HG03025 (cell line): Measurements from ENCODE around the gene KCNQ1.

Experiments
- ATAC-seq: cut with Tn5 transposase; IDR thresholded peaks from one replicate; pipeline ENCODE4 v1.9.1; 2021; ENCODE audit warnings: mild to moderate bottlenecking, moderate library complexity; ENCODE audit not compliant: unreplicated experiment, low FRiP score

The KCNQ1 gene

DNA sequence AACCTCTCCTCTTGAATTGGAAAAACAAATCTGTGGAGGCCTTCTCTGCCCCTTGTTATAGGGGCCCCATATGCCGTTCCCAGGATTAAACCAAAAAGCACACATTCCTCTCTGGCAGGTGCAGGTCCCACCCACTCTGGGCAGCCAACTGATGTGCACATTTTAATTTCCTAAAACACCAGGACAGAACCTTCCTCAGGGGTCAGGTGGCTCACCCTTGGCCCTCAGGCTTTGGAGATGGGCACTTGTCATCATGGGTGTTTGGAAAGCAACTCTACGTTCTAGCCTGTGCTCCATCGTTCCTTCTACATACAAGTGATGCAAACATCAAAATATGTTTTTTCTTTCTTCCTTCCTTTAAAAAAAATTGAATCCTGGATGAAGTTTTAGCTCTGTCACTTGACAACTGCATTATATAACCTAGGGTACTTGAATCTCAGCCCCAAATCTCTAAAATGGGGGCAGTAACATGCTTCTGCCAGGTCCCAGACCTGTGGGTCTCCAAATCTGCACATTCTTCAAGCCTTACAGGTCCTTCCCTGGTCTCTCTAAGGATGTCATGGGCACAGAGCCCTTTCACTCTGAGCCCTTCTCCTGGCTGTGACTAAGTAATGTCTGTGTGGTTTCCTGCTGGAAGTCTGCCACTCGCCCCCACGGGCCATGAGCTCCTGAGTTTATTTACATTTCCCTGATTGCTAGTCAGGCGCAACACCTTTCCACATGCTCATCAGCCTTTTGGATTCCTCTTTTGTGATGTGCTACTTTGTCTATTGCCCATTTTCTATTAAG is 211.2 kb downstream of the KCNQ1 start:
- ATAC-seq = no peak

GRCh38 chr11:2656859-2657258 is 212.1 kb downstream of the KCNQ1 start:
- ATAC-seq = no peak

DNA sequence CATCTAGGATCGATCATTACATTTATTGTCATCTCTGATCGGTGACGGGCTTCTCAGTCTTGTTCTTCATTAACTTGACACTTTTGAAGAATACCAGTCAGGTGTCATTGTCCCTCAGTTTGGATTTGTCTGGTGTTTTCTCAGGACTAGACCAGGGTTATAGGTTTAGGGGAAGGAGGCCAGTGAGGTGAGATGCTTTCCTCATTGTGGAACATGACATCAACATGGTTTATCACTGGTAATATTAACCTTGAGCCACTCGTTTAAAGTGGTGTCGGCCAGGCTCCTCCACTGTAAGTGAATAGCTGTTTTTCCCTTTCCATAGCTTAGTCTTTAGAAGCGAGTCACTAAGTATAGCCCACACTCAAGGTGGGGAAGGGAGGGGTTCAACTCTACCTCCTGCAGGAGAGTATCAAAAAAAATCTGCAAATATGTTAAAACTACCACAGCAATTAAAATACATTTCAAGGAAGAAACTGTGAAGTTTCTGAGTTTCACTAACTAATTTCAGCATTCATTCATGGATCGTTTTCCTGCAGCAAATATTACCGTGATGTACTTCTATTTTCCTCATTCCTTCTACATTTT is 213.0 kb downstream of the KCNQ1 start:
- no peak for ATAC-seq

- ATAC-seq = no peak
Observed at GRCh38 chr11:2660357-2660939, 215.6 kb downstream of the KCNQ1 start.

- no peak for ATAC-seq
Observed at GRCh38 chr11:2661173-2662023, 216.6 kb downstream of the KCNQ1 start.

DNA sequence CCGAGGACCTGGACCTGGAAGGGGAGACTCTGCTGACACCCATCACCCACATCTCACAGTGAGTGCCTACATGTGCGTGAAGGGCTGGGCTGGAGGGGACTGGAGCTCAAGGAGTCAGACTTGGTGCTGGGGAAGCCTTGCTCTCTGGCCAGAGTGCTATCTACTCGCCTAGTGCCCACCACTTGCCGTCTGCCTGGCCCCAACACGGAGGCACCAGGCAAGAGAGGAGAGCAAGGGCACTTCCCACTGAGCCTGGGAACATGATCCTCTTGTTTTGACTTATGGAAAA is 217.2 kb downstream of the KCNQ1 start:
- no peak for ATAC-seq

GRCh38 chr11:2662430-2663299 is 217.9 kb downstream of the KCNQ1 start:
- ATAC-seq = no peak

GRCh38 chr11:2663506-2663905 is 218.7 kb downstream of the KCNQ1 start:
- ATAC-seq = no peak

GRCh38 chr11:2663915-2664314 is 219.1 kb downstream of the KCNQ1 start:
- ATAC-seq = no peak

GRCh38 chr11:2664376-2664775 is 219.6 kb downstream of the KCNQ1 start:
- no peak for ATAC-seq

DNA sequence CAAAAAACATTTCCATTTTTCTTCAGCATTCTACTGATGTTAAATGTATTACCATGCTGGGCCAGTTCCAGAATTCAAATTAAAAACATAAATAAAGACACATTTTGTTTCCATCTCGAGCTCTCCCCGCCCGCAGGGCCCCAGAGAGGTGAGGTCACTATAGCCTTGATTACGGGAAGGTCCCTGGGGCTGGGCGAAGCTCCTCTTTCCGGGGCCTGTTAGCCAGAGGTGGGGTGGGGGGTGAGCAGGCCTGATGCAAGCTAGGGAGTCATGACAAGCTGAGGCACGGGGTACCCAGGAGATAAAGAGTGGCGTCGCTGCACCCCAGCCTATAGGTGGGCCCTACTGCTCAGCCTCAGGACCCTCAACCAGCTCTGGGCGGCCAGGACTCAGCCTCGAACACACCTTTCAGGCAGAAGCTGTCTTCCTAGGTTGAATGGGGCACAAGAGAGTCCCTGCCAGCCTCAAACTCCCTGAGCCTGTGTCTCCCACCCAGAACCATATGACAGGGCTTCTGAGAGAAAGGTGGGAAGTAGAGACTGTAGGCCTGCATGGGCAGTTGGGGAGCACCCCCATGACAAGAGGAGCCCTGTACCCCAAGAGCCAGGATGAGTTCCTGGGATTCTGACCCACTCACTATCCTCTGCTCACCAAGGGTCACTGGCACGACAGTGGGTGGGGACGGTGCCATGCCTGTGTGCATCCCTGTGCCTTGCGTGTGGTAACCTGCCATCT is 220.2 kb downstream of the KCNQ1 start:
- no peak for ATAC-seq

- no peak for ATAC-seq
Observed at GRCh38 chr11:2665526-2666400, 221.0 kb downstream of the KCNQ1 start.

DNA sequence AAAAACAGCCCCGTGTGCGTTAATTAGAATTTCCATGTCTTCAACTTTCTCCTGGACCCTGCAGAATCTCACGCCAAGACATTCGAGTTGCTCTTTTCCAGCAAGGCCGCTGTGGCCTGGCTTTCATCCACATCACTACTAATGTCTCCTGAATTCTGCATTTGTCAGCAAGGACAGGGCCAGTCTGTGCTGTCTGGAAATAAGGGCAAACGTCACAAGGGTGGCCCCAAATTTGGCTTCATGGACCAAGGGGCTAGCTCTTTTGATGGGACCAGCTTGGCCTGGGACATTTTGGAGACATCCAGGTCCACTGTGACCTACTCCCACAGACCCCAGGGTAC is 221.6 kb downstream of the KCNQ1 start:
- no peak for ATAC-seq

GRCh38 chr11:2666828-2667570 is 222.2 kb downstream of the KCNQ1 start:
- ATAC-seq = no peak

- no peak for ATAC-seq
Observed at GRCh38 chr11:2667940-2668339, 223.1 kb downstream of the KCNQ1 start.

DNA sequence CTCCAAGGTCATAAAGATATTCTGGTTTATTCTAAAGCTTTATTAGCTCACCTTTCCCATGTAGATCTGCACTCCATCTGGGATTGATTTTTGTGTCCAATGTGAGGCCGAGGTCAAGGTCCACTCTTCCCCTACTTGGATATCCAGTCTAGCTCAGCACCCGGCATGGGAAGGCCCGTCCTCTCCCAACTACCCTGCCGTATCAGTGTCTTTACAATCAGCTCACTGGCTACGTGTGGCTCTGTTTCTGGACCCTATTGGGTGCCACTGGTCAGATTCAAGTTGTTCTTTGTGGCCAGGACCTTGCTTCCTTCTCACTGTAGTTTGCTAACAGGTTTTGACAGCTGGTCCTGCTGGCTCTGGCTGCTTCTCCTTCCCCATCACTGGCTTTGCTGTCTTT is 224.1 kb downstream of the KCNQ1 start:
- no peak for ATAC-seq

GRCh38 chr11:2669634-2670469 is 225.0 kb downstream of the KCNQ1 start:
- no peak for ATAC-seq
